Uterus (tissue), 2 donors: ENCODE measurements around the gene ADAMTSL1.

ENCODE experiments used
- POLR2A ChIP-seq, 2 donors: fragments of 450-650 bp; IDR thresholded peaks; one replicate each; pipeline ENCODE4 v1.6.1; 2016; ENCODE audit warnings: antibody characterized with exemption in 2 of 2, mild to moderate bottlenecking in 1 of 2, moderate library complexity in 1 of 2
- TF ChIP-seq, protein P1 (sequence below), 4 experiments: fragments of 200-600 bp in 2 of 4; fragments of 450-650 bp in 2 of 4; sonication (generic) in 2 of 4; IDR thresholded peaks; one replicate each; pipeline ENCODE4 v1.5.1; 2016 to 2019; ENCODE audit warnings: antibody characterized with exemption in 4 of 4, mild to moderate bottlenecking in 2 of 4, moderate library complexity in 1 of 4

GRCh38 chr9:18905883-18906629 is 432.1 kb downstream of the ADAMTSL1 start:
- TF ChIP-seq, protein P1, sequence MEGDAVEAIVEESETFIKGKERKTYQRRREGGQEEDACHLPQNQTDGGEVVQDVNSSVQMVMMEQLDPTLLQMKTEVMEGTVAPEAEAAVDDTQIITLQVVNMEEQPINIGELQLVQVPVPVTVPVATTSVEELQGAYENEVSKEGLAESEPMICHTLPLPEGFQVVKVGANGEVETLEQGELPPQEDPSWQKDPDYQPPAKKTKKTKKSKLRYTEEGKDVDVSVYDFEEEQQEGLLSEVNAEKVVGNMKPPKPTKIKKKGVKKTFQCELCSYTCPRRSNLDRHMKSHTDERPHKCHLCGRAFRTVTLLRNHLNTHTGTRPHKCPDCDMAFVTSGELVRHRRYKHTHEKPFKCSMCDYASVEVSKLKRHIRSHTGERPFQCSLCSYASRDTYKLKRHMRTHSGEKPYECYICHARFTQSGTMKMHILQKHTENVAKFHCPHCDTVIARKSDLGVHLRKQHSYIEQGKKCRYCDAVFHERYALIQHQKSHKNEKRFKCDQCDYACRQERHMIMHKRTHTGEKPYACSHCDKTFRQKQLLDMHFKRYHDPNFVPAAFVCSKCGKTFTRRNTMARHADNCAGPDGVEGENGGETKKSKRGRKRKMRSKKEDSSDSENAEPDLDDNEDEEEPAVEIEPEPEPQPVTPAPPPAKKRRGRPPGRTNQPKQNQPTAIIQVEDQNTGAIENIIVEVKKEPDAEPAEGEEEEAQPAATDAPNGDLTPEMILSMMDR (IDR thresholded peaks at IDR 0.05) = no peak
- TF ChIP-seq POLR2A (IDR thresholded peaks at IDR 0.05) = no peak
